HG02588 (cell line): ENCODE measurements around the gene MAN2B1.
A peak's percentile ranks its signal among the peaks of the same experiment; 100 is the strongest.
"Not testable (repeated sequence)": the region's sequence is repeated elsewhere in the genome, so short reads cannot be mapped to it uniquely, and the experiment has no call there.

Source experiments
- ATAC-seq: cut with Tn5 transposase; IDR thresholded peaks from one replicate; pipeline ENCODE4 v1.9.1; 2021; ENCODE audit warnings: mild to moderate bottlenecking, moderate library complexity; ENCODE audit not compliant: unreplicated experiment

The MAN2B1 gene

DNA sequence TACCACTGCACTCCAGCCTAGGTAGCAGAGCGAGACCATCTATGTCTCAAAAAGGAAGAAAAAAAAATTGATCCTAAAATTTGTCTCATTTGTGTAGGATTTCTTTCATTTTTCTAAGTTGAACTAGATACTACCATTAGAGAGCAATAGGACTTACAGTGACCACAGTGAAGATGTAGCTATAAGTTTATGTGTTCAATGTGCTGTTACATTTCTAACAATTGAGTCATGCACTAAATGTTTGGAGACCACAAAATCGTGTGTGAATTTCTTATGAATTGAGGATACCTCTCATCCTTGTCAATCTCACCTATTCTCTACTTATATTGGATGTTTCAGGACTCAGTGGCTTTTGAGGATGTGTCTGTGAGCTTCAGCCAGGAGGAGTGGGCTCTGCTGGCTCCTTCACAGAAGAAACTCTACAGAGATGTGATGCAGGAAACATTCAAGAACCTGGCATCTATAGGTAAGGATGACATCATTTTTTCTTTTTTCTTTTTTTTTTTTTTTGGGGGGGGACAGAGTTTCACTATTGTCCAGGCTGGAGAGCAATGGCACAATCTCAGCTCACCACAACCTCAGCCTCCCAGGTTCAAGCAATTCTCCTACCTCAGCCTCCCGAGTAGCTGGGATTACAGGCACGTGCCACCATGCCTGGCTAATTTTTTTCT, 43.0 kb downstream of the MAN2B1 start:
- no peak for ATAC-seq

DNA sequence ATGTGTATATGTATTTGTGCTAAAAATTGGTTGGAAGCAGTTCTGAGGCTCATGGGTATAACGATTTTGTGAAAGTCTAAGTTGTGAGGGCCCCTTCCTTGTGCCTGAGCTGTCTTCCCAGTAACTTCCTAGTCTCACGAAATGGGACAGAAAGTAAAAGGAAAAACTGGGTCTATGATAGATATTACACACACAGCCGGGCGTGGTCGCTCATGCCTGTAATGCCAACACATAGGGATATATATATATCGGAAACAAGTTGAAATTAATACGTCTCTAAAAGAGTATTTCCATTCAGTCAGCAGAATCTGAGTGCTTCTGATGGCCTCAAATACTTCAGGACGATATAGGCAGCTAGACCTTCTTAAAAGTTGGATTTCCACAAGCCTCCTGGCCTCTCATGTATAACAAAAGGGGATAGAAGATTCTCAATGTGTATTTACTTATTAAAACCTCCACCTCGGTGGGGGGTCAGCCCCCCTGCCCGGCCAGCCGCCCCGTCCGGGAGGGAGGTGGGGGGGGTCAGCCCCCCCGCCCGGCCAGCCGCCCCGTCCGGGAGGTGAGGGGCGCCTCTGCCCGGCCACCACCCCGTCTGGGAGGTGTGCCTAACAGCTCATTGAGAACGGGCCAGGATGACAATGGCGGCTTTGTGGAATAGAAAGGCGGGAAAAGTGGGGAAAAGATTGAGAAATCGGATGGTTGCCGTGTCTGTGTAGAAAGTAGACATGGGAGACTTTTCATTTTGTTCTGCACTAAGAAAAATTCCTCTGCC, 45.1 kb downstream of the MAN2B1 start:
- ATAC-seq, result not testable (repeated sequence)

GRCh38 chr19:12617646-12618045, 48.9 kb downstream of the MAN2B1 start:
- ATAC-seq, result no peak

GRCh38 chr19:12611361-12611699, 55.2 kb downstream of the MAN2B1 start:
- ATAC-seq, result no peak

DNA sequence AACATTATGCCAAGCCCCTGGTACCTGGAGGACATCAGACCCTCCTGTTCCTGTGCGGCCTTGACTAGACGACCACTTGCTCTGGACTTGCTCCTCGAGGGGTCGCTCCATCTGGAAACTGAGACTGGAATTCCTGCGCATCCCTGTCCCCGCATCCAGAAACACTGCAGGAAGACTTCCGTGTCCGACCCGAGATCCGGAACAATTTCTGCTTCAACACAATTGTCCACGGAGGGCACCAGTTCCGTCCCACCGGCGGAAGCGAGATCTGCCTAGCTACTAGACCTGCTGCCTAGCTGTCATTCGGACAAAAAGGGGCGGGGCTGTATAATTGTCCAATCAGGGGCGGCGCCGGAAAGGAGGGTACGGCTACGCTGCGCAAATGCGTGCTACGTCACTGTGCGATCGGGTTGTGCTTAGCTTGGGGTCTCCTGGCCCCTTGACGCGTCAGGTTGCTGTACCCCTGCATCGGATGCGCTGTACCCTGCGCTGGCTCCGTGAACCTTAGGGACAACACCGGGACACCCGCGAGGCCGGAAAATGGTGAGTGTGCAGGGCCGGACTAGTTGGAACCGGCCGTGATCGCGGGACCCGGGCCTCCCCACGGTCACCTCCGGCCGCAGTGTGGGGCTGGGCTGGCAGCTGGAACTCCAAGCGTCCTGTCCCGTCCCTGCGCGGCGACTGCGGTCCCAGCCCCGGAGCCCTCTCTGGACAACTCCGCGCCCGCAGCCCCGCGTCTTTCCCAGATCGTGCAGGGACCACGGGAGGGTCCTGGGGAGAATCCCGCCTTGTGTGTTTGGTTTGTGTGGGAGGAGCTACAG, 55.8 kb downstream of the MAN2B1 start, which contains the start of the genes ZNF490 and ZNF791:
Gene ZNF490 (minus strand): TSS at position 274 of the 821 bp plus-strand sequence. CDS start 133 bp downstream, at position 141.
Gene ZNF791 (plus strand): TSS at position 381 of the 821 bp plus-strand sequence. CDS start 160 bp downstream, at position 541.
- ATAC-seq, result peak; percentile 80

DNA sequence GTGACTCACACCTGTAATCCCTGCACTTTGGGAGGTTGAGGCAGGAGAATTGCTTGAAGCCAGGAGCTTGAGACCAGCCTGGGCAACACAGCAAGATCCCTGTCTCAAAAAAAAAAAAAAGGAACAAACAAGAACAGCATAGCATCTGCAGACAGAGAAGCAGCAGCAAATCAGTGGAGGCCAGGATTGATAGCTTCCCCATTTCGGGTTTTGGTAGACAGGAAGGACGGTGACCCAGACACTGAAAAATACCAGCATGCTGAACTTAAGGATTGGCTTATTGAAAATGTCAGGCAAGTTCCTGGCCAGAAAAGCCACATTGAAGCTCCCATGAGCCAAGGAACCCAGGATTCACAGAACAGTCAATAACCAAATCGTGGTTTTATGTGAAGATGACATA, 58.9 kb downstream of the MAN2B1 start:
- no peak for ATAC-seq

- ATAC-seq, result no peak
Observed at GRCh38 chr19:12606796-12607195, 59.7 kb downstream of the MAN2B1 start.

DNA sequence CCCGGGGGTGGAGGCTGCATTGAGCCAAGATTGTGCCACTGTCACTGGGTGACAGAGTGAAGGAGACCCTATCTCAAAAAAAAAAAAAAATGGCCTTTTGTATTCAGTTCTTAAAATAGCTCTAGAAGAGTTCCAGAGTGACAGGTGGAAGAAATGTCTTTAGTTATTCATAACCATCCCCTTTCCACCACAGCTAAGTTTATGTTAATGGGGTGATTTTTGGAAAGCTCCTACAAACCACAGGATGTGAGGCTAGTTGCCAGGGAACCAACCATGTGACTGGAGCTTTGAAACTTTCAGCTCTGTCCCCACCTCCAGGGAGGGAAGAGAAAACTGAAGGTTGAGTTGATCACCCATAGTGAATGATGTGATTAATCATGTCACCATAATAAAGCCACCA, 62.8 kb downstream of the MAN2B1 start:
- peak; percentile 44 for ATAC-seq

DNA sequence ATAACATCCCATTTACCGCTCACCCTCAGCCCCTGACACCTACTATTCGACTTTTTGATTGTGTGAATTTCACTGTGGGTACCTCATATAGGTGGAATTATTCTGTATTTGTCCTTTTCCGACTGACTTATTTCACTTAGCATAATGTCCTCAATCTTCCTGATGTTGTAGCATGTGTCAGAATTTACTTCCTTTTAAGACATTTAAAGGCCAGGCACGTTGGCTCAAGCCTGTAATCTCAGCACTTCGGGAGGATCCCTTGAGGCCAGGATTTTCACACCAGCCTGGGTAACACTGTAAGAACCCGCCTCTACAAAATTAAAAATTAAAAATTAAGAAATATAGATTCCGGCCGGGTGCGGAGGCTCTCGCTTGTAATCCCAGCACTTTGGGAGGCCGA, 68.9 kb downstream of the MAN2B1 start:
- ATAC-seq, result no peak

- ATAC-seq, result no peak
Observed at GRCh38 chr19:12596927-12597548, 69.5 kb downstream of the MAN2B1 start.
